NCI-H2171 (cell line): Measurements from ENCODE around the gene LCN12.

ENCODE experiments used
- DNase-seq: peaks from one replicate; lab custom pipeline; 2025; lab: John Stamatoyannopoulos, UW

The LCN12 gene

DNA sequence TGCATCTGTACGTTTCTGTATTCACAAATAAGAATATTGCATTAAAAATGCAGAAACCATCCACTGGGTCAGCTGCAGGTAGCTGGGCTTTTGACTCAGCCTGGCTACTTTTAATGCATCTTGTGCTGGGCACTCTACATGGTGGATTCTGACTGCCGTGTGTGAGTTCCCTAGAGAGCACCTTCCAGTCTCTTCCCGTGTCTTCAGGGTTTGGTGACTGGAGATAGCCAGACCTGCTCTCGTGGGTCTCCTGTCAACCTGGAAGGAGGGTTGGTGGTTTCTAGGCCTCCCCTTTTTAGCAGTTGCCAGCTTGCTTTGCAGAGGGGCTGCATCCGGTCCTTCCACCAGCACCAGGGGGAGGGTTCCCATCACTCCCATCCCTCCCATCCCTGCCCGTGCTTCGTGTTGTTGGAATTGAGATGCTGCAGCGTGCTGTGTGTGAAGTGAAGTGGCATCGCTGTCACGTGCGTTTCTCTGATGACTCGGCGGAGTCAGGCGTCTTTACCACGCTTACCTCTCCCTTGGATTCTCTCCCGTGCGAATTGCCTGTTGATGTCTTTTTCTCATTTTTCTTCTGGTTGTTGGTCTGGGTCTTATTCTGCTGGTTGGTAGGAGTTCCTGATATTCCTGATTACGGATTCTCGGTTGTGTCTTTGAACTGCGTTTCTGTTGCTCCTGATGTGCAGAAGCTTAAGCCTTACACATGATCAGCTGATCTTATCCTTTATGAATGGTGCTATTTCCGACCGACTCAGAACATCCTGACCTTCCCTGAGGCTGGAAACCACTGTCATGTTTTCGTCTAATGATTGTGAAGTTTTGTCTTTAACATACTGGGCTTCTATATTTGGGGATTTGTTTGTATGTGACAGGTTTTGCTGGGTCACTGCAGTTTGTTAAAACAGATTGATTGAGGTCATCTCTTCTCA, 24.5 kb upstream of the LCN12 start:
- DNase-seq, result no peak

DNA sequence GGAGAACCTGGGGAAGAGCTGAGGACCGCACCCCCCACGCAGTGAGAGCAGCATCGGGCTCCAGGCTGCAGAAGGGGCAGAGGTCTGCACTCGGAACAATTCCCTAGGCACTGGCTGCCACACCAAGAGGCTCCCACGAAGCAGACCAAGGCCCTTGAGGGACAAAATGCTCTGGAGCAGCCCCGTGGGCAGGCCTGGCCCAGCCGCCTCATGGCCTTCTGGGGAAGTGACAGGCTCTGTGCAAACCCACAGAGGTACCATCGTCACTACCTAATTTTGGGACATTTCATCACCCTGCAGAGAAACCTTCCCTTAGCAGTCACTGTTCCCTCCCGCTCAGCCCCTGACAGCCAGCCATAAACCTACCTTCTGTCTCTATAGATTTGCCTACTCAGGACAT, 23.5 kb upstream of the LCN12 start:
- no peak for DNase-seq

DNA sequence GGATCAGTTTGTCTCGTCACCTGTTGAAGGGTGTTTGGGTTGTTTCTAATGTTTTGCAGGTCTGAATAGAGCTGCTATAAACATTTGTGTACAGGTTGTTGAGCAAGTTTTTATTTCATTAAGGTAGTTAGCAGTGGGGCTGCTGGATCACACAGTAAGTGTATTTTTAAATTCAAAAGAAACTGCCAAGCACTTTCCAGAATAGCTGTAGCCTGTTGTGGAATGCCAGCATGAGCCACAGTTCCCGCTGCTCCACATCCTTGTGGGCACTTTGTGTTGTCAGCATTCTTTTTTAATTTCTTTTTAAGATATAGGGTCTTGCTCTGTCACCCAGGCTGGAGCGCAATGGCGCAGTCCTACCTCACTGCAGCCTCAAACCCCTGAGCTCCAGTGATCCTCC, 22.1 kb upstream of the LCN12 start:
- DNase-seq, result no peak

DNA sequence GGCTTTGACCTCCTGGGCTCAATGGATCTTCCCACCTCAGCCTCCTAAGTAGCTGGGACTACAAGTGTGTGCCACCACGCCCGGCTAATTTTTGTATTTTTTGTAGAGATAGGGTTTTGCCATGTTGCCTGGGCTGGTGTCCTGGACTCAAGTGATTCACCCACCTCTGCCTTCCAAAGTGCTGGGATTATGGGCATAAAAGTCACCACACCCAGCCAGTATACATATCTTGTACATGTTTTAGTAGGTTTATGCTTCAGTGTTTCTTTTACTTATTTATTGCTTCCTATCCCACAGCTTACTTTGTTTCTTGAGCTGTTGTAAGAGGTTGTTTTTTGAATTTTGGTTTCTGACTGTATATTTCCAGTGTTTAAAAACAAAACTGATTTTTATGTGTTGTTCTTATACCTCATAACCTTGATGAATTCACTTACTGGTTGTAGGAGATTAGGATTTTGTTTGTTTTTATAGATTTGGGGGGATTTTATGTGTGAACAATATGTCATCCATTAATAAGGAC, 20.4 kb upstream of the LCN12 start:
- DNase-seq, result no peak

DNA sequence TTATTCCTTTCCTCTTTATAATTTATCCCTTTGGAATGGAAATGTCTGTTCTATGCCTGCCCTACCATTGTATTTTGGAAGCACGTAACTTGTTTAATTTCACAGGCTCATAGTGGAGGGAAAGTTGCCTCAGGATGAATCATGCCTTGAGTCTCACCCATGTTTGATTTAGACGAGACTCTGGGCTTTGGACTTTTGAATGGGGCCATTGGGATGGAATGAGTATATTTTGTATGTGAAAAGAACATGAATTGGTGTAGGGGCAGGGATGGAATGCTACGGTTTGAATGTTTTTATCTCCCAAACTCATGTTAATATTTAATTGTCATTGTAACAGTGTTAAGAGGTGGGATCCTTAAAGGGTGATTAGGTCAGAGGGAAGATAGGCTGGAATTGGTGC, 17.8 kb upstream of the LCN12 start:
- no peak for DNase-seq

DNA sequence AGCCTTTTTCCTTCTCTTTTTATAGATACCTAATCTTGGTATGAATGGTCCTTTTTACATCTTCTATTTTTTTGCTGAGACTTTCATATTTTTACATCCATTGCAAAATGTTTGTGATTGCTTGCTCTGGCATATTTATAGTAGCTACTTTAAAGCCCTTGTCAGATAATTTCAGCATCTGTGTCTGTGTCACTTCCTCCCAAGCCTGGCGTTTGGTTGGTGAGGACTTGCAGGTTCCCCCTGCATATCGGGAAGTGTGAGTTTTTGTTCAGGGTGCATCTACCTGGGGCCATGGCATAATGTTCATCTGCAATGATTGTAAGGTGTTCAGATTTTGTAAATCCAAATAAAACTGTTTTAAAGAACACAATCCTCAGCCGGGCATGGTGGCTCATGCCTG, 16.4 kb upstream of the LCN12 start:
- DNase-seq, result no peak

DNA sequence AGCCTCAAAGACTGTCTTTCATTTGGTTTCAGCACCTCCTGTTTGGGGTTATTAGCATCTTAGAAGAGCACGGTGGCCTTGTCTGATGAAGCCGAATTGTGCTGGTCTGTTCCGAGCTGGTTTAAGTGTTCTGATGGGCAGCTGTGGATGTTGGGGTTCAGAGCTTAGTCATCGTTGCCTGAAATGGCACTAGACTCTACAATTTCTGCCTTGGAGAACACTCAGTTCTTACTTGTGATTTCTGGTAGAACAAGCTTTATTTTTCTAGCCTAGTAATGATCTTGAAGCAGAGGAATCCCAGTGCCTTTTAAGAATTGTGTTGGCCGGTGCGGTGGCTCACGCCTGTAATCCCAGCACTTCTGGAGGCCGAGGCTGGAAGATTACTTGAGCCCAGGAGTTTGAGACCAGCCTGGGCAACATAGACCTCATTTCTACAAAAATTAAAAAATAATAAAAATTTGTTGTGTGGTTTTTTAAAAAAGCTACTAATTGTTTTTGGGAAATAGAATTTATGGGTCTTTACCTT, 15.4 kb upstream of the LCN12 start:
- no peak for DNase-seq

DNA sequence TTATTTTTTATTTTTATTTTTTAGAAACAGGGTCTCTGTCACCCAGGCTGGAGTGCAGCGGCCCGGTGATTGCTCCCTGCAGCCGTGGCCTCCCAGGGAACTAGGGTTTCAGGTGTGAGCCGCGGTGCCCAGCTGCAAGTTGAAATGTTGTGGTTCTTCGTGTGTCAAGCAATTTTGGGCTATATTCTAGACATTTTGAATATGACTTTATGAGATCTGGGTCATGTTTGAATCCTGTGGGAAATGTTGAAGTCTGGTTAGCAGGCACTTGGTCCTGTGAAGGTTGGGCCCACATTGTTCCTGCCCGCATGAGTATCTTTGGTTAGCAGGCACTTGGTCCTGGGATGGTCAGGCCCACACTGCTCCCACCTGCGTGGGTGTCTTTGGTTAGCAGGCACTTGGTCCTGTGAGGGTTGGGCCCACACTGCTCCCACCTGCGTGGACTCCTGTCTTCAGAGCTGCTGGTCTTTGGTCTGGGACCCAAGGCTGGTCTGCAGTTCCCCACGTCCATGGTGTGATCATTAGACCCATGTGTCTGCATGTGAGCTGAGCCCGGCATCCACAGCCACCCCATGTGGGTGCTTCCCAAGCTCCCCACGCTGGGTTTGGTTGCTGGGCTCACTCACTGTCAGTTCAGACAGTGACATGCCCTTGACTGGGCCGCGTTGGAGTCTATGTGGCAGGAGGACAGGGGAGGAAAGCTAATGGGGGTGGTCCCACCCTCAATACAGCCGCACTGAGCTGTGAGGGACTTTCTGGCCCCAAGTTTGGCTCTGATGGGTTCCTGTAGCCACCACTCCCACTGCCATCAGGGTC, 14.7 kb upstream of the LCN12 start:
- DNase-seq, result no peak

DNA sequence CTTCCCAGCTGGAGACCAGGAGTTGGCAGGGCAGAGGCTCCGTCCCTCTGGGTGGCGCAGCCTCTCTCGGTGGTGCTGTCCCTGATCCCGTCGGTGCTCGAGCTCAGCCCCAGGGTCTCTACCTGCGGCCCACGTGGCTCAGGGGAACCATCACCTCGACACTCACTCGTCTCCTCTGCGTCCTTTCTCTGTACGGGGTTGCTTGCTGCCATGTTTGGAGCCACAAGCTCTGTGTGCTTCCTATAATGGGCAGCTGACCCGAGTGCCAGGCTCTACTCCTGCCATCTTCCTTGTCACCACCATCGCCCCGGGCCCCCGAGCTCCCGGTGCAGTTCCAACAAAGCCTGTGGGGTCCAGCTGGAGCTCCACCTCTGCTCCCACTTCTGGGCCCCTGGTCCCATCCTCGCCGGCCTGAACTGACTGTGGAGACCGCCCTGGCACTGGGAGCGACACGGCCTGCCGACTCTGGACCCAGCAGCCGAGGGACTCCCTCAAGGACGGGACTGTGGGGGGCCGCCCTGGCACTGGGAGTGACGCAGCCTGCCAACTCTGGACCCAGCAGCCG, 12.6 kb upstream of the LCN12 start:
- no peak for DNase-seq

DNA sequence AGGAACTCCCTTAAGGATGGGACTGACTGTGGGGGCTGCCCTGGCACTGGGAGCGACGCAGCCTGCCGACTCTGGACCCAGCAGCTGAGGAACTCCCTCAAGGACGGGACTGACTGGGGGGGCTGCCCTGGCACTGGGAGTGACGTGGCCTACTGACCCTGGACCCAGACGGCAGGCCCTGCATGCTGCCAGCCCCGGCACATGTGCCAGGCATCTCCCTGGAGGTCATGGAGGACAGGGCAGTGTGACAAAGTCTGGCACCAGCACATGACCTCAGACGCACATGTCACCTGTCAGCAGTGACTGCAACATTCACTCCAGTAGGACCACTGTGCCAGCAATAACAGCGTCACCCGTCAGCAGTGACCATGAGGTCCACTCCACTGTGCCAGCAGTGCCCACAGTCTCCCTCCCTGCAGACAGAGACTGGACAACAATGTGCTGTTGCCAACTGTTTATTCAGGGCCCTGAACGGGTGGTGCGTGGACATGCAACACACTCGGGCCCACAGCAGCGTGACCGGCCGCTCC, 12.0 kb upstream of the LCN12 start:
- no peak for DNase-seq

DNA sequence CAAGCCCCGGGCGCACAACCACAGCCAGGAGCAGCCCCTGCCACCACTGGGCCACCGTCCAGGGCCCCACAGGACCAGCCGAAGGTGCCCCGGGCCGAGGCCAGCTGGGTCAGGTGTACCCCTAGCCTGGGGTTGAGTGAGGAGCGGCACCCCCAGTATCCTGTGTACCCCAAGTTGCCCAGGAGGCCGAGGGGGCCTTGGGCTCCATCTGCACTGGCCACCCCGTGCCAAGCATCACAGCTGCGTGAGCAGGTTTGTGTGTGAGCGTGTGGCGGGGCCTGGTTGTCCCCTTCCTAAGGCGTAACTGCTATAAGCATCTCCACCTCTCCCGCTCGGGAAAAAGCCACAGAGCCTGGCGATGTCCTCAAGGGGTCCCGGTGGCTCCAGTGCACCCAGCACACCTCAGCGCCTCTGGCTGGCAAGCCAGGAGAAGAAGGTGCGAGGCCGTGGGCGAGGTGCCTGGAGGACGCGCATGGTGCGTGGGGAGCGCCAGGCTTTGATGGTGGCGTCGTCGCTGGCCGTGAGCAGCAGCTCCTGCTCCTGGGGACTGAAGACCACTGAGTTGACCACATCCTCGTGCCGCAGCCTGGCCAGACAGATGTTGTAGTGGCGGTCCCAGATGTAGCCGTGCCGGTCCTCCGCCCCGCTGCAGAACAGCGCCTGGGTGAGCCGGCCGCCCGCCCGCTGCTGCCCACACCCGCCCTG, 11.4 kb upstream of the LCN12 start:
- no peak for DNase-seq

DNA sequence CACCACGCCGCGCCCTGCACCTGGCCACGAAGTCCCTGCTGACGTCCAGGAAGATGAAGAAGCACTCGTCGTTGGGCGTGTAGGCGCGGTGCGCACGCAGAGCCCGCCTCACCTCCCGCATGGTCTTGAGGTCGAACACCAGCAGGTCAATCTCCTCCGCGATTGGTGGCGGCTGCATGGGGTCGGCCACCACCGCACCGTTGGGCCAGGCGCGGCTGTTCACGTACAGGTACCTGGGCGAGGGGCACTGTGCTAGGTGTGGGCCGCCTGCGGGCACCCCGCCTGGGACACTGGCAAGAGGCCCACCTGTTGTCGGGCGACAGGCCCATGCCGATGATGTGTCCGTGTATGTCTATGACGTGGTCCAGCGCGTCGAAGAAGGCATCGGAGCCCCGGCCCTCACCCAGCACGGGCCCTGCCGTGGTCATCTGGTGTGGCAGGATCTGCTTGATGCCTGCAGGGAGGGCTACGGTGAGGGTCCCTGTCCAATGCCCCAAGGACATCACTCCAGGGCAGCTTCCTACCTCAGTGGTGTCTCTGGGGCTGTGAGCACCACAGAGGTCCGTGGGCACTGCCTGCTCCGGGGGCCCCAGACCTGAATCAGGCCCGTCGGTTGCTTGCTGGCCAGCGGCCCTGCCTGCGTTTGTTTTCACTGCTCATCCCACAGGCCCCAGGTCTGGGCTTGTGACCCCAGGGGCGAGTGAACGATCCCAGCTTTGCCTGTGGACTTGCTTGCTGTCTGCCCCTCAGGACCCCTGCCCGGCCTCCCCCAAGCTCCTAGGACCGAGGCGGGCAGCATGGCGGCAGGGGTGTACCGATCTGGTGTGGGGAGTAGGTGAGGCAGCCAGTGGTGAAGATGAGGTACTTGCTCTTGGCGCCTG, 10.6 kb upstream of the LCN12 start:
- DNase-seq, result no peak

DNA sequence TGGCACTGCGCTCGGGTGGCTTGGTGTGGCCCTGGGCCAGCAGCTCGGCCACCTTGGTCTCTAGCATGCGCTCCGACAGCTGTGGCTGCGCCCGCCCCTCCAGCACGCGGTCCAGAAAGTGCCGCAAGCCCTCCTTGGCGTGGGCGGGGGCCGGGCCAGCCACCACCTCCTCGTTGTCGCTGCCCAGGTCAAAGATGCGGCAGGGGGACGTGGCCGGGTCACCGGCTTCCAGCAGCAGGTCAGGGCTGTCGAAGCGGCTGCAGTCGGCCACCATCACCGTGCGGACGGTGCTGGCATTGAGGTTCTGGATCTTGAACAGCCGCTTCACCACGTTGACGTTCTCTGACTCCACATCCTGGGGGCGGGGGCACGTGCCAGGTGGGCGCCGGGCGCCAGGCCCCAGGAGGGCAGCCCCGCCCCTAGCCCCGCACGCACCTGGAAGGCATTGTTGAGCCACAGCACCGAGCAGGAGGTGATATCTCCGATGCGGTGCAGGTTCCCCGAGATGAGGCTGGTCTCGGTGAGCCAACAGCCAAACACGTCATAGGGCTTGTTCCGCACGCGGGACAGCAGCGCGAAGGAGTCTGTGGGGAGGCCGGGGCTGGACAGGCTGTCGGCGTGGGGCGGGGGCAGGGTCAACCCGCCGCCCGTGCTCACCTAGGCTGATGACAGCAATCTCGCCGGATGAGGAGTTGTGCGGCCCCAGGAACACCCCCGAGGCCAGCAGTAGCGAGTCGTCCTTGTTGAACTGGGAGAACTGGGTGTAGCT, 9.8 kb upstream of the LCN12 start:
- DNase-seq, result no peak

DNA sequence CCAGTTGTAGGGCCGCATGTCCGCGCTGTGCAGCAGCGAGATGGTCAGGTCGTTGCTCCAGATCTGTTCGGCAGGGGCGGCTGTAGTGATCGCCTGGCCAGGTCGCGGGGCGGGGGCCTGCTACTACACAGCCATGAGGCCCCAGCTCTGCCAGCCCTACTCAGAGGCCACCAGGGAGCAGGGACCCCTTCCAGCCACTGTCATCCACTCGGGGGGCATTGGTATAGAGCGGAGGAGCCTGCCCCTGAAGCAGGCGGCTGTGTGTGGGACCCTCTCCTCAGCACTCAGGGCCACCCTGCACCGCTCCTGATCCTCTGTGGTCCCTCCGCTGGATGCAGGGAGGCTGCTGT, 9.2 kb upstream of the LCN12 start:
- DNase-seq, result no peak

DNA sequence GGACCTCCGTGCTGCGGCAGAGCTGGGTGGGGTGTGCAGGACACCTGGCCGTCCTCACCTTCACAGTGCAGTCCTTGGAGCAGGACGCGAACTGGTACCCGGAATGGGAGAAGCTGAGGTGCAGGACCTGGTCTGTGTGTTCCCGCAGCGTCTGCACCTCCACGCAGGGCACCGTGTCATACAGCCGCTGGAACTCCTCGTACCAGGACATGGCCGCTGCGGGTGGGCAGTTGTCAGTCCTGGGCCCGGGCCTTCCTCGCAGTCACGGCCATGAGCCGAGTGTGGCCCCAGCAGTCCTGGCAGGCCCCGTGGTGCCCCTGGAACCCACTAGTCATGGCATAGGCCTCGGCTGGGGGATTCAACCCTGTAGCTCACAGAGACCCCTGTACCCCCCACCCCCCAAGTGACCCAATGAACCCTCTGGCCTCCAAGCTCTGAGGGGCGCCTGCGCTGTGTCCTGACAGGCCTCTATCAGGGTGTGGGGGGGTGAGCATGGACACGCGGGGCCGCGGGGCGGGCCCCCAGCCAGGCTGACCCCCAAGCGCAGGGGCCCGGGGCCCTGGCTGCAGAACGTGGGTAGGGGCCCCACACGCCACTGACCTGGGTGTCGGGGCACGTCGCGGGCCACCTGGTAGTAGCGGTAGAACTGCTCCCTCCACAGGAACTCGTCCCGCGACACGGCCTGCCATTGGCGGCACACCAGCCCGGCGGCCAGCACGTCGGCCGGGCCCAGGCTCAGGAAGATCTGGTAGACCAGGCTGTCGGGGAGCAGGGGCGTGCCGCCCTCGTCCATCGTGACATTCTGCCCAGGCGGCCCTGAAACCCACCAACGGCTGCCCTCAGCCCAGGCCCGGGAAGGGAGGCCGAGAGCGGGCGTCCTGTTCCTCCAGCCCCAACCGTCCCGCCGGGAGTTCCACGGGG, 8.5 kb upstream of the LCN12 start:
- DNase-seq, result peak; percentile 32

DNA sequence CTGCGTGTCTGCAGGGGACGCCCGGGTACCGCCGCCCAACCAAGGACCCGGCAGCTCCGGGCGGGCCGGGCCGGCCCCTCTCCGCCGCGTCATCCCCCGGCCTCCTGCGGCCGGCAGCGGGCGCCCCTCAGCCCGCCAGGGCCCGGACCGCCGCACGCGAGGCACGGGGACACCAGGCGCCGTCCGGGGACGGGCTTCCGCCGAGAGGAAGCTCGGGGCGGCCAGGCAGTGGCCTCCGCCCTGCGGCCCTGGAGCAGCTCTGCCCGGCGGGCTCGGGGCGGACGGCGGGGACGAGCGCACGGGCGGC, 7.9 kb upstream of the LCN12 start:
- DNase-seq, result no peak

DNA sequence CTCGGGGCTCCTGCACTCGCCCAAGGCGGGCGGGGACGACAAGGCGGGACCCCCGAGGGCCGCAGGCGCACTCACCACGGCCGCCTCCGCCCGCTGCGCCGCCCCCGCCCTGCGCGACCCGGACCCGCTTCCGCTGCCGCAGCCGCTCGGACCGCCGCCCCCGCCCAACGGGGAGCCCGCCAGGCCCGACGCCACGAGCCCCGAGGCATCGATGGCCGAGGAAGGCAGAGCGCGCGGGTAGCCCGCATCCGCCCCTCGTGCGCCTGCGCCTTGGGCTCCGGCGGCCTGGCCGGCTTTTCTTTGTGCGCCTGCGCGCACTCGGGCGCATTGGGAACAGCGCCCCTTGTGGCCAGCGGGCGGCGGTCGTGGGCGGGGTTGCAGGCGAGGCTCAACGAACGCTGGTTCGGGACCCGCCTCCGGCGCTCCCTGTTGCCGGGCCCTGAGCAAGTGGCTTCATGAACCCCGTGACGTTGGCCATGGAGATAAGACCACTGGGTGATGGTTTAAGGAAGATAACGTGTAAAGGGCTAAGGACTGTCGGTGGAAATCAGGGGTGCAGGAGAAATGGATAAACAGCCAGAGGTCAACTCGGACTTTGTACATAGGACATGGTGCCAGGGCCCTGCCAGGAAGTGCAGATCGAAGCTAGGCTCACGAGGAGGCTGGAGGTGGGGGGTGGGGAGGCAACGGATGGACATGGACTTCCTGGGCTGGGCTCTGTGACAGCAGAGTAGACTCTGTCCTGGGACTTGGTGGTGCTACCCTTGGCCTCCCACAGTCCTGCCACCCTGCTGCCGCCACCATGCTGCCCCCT, 7.3 kb upstream of the LCN12 start, which contains the start of the genes C8G and FBXW5:
TSS of gene C8G (plus strand) at position 725 of the 814 bp plus-strand sequence. CDS start at position 803, 78 bp downstream.
TSS of gene FBXW5 (minus strand) at position 220 of the 814 bp plus-strand sequence. CDS start 655 bp downstream, outside the sequence.
- DNase-seq, result peak; percentile 98
